ENCODE measurements around the gene PON2.

DNA sequence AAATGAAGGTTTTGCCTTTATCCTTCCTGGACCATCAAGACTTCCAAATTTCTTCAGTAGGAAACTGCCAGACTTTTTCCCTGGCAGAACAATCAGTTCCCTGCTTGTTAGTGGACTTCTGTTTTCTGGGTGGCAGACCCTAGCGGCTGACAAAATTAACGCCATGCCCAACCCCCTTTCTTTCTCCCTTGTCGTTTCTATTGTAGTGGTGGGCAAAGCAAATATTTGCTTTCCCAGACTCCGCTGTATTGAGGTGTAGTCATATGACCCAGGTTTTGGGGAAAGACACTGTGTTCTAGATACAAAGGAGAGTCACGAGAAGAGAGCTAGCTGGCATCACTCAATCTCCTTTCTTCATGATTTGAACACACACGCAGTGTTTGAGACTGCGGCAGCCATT, 7.7 kb downstream of the PON2 start:
- TF ChIP-seq ZNF724P (CRISPR knock-in tag; IDR thresholded peaks at IDR 0.05; ENCODE audit: borderline replicate concordance) (no peak), HDAC1 (CRISPR knock-in tag; IDR thresholded peaks at IDR 0.05) (no peak)
- TF ChIP-seq, protein P1, sequence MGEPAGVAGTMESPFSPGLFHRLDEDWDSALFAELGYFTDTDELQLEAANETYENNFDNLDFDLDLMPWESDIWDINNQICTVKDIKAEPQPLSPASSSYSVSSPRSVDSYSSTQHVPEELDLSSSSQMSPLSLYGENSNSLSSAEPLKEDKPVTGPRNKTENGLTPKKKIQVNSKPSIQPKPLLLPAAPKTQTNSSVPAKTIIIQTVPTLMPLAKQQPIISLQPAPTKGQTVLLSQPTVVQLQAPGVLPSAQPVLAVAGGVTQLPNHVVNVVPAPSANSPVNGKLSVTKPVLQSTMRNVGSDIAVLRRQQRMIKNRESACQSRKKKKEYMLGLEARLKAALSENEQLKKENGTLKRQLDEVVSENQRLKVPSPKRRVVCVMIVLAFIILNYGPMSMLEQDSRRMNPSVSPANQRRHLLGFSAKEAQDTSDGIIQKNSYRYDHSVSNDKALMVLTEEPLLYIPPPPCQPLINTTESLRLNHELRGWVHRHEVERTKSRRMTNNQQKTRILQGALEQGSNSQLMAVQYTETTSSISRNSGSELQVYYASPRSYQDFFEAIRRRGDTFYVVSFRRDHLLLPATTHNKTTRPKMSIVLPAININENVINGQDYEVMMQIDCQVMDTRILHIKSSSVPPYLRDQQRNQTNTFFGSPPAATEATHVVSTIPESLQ (CRISPR knock-in tag; conservative IDR thresholded peaks at IDR 0.05) = no peak

All from HepG2 (cell line).